ENCODE data around the gene ZDHHC1.

The ZDHHC1 gene

GRCh38 chr16:67412294-67412693 is 4.0 kb downstream of the ZDHHC1 start:
- DNase-seq (ENCODE audit: low read depth) = no peak
- TF ChIP-seq, protein P1, sequence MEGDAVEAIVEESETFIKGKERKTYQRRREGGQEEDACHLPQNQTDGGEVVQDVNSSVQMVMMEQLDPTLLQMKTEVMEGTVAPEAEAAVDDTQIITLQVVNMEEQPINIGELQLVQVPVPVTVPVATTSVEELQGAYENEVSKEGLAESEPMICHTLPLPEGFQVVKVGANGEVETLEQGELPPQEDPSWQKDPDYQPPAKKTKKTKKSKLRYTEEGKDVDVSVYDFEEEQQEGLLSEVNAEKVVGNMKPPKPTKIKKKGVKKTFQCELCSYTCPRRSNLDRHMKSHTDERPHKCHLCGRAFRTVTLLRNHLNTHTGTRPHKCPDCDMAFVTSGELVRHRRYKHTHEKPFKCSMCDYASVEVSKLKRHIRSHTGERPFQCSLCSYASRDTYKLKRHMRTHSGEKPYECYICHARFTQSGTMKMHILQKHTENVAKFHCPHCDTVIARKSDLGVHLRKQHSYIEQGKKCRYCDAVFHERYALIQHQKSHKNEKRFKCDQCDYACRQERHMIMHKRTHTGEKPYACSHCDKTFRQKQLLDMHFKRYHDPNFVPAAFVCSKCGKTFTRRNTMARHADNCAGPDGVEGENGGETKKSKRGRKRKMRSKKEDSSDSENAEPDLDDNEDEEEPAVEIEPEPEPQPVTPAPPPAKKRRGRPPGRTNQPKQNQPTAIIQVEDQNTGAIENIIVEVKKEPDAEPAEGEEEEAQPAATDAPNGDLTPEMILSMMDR (IDR thresholded peaks at IDR 0.05; ENCODE audit: low read length, missing control alignments) = no peak
- H3K4me3 ChIP-seq (replicated peaks; ENCODE audit: low read depth, low read length) = no peak overlapping the region

- no peak for DNase-seq (ENCODE audit: low read depth)
- TF ChIP-seq, protein P1 (IDR thresholded peaks at IDR 0.05; ENCODE audit: low read length, missing control alignments) = no peak
- H3K4me3 ChIP-seq (replicated peaks; ENCODE audit: low read depth, low read length) = no peak overlapping the region
These were observed 4.9 kb downstream of the ZDHHC1 start for GRCh38 chr16:67411339-67411738.

DNA sequence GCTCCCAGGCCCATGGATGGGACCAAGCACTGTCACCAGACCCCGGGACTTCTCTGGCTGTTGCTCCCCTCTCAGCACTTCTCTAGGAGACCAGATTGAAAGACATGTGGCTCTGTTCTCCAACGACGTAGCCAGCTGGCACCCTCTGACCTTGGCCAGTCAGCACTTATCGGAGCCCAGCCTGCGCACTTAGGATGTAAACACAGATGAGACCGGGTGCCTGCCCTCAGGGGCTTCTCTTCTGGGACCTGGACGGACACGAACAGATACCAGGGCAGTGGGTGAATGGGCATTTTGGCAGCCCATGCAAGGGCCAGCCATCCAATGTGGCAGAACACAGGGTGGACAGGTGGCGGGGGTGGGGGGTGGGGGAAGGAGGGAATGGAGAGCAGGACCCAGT is 6.6 kb downstream of the ZDHHC1 start:
- TF ChIP-seq, protein P1 (IDR thresholded peaks at IDR 0.05; ENCODE audit: low read length, missing control alignments) = no peak
- no peak for DNase-seq (ENCODE audit: low read depth)
- H3K4me3 ChIP-seq (replicated peaks; ENCODE audit: low read depth, low read length) = no peak overlapping the region

GRCh38 chr16:67407788-67408452 is 8.4 kb downstream of the ZDHHC1 start:
- no peak overlapping the region for H3K4me3 ChIP-seq (replicated peaks; ENCODE audit: low read depth, low read length)
- TF ChIP-seq, protein P1 (IDR thresholded peaks at IDR 0.05; ENCODE audit: low read length, missing control alignments) = no peak
- DNase-seq (ENCODE audit: low read depth) = no peak

DNA sequence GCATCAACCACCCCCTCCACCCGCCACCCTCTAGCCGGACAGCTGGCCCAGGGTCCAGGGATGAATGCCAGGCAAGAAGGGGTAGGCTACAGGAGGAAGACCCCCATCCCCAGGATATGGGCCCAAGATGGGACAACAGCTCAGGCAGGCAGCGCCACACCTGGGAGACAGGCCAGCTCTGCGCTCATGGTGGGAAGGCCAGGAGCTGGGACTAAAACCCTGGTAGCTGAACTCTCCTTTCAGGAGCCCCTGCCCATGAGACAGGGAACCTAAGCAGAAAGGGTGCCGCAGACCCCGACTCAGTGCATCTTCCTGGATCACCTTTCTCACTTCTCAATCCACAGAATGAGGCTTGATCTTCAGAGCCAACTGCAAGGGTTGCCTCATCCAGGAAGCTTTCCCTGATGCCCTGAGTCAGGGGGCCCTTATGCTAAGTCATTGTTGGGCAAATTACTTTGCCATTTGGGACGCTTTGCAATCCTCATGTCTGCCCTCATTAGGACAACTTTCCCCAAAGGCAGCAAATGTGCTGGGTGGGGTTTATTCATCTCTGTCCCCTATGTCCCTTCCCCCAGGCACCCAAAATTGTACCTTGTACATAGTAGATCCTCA is 9.0 kb downstream of the ZDHHC1 start:
- H3K4me3 ChIP-seq (replicated peaks; ENCODE audit: low read depth, low read length) = no peak overlapping the region
- TF ChIP-seq, protein P1 (IDR thresholded peaks at IDR 0.05; ENCODE audit: low read length, missing control alignments) = no peak
- DNase-seq (ENCODE audit: low read depth) = no peak

DNA sequence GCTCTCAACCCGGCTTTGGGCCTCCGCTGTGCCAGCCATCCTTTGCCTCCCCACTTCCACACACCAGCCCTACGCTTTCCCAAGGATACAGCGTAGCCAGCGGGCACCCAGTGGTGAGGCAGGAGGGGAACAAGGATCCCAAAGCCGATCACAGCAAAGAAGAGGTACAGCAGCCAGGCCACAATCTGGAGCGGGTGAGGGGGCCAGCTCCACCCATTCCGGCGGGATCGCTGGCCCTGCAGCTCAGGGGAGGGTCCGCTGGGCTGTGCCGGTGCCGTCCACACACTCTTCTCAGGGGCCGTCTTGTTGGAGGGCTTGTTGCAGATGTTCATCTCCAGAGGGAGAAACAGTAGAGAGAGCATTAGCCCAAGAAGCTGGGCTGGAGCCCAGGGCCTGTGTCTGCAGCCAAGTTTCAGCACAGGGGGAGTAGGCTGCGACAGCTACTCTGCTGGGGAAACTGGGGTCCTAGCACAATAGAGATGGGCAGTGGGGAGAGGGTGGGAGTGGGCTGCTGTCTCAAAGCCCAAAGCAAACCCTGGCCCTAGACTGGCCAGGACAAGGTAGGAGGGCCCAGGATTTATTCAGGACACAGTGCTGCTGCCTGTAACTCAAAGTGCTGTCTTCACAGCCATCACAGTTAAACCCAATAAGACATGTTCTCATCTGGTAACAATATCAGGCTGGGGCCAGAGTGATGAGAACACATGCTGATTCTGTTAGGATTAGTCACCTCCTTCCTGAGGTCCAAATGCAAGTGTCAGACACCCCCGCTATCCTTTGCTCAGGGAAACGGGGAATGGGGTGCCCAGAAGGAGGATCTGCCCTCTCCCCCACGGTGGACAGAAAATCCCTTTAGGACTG is 9.9 kb downstream of the ZDHHC1 start:
- DNase-seq (ENCODE audit: low read depth) = peak; percentile 71
- H3K4me3 ChIP-seq (replicated peaks; ENCODE audit: low read depth, low read length) = no peak overlapping the region
- TF ChIP-seq, protein P1 (IDR thresholded peaks at IDR 0.05; ENCODE audit: low read length, missing control alignments) = no peak
